Trophoblast cell (in vitro differentiated cells and primary cell): Measurements from ENCODE around the gene WNT7B.

ENCODE experiments used
- DNase-seq, 2 donors: peaks; one replicate each; pipeline ENCODE4 v3.0.0-alpha.2; 2016
- H2AFZ ChIP-seq: 2 replicates; pipeline ENCODE4 v1.6.1; 2013; ENCODE audit warnings: low read length, moderate library complexity, mild to moderate bottlenecking; ENCODE audit not compliant: insufficient read depth, poor library complexity
- H2AK5ac ChIP-seq: 2 replicates; pipeline ENCODE4 v1.6.1; 2013; ENCODE audit warnings: mild to moderate bottlenecking, low read length
- H2BK120ac ChIP-seq: 2 replicates; pipeline ENCODE4 v1.6.1; 2013; ENCODE audit warnings: low read length, mild to moderate bottlenecking, moderate library complexity; ENCODE audit not compliant: insufficient read depth, poor library complexity
- H2BK12ac ChIP-seq: 2 replicates; pipeline ENCODE4 v1.6.1; 2013; ENCODE audit warnings: mild to moderate bottlenecking, low read length, moderate library complexity
- H2BK5ac ChIP-seq: 2 replicates; pipeline ENCODE4 v1.6.1; 2013; ENCODE audit warnings: low read length, low read depth, moderate library complexity, mild to moderate bottlenecking; ENCODE audit not compliant: poor library complexity
- H3K14ac ChIP-seq: 2 replicates; pipeline ENCODE4 v1.6.1; 2013; ENCODE audit warnings: mild to moderate bottlenecking, low read length
- H3K18ac ChIP-seq: 2 replicates; pipeline ENCODE4 v1.6.1; 2013; ENCODE audit warnings: mild to moderate bottlenecking, low read length
- H3K23ac ChIP-seq: 2 replicates; pipeline ENCODE4 v1.6.1; 2013; ENCODE audit warnings: low read length
- H3K27ac ChIP-seq: 2 replicates; pipeline ENCODE4 v1.5.1; 2013; ENCODE audit warnings: low read depth, mild to moderate bottlenecking, inconsistent platforms, low read length, moderate library complexity
- H3K27me3 ChIP-seq: 2 replicates; pipeline ENCODE4 v1.6.1; 2013; ENCODE audit warnings: inconsistent platforms, mild to moderate bottlenecking, low read length, moderate library complexity; ENCODE audit not compliant: insufficient read depth
- H3K36me3 ChIP-seq, 2 experiments: 1 replicate in 1 of 2; 2 replicates in 1 of 2; pipeline ENCODE4 v1.6.1; 2013; ENCODE audit warnings: low read length in 2 of 2, mild to moderate bottlenecking in 2 of 2, moderate library complexity in 1 of 2; ENCODE audit not compliant: insufficient read depth in 2 of 2, control insufficient read depth in 1 of 2
- H3K4ac ChIP-seq: 2 replicates; pipeline ENCODE4 v1.6.1; 2013; ENCODE audit warnings: low read depth, mild to moderate bottlenecking, low read length, moderate library complexity
- H3K4me1 ChIP-seq, 2 experiments: 1 replicate in 1 of 2; 2 replicates in 1 of 2; pipeline ENCODE4 v1.6.1; 2013; ENCODE audit warnings: low read length in 2 of 2, mild to moderate bottlenecking in 2 of 2, moderate library complexity in 1 of 2; ENCODE audit not compliant: insufficient read depth in 2 of 2, control insufficient read depth in 1 of 2
- H3K4me2 ChIP-seq: 2 replicates; pipeline ENCODE4 v1.6.1; 2013; ENCODE audit warnings: inconsistent platforms, mild to moderate bottlenecking, low read length, moderate library complexity
- H3K4me3 ChIP-seq: 2 replicates; pipeline ENCODE4 v1.5.1; 2013; ENCODE audit warnings: mild to moderate bottlenecking, low read depth, low read length, inconsistent platforms
- H3K79me1 ChIP-seq: one replicate; pipeline ENCODE4 v1.6.1; 2013; ENCODE audit warnings: low read length
- H3K79me2 ChIP-seq: 2 replicates; pipeline ENCODE4 v1.6.1; 2013; ENCODE audit warnings: low read length, mild to moderate bottlenecking; ENCODE audit not compliant: control insufficient read depth, insufficient read depth, poor library complexity
- H3K9ac ChIP-seq: 2 replicates; pipeline ENCODE4 v1.6.1; 2013; ENCODE audit warnings: mild to moderate bottlenecking, low read length
- H3K9me3 ChIP-seq: 2 replicates; pipeline ENCODE4 v1.6.1; 2013; ENCODE audit warnings: low read depth, mild to moderate bottlenecking, control low read depth, inconsistent platforms, low read length; ENCODE audit not compliant: insufficient read depth
- H4K12ac ChIP-seq: 2 replicates; pipeline ENCODE4 v1.6.1; 2013; ENCODE audit warnings: low read depth, mild to moderate bottlenecking, low read length, moderate library complexity
- H4K8ac ChIP-seq: 2 replicates; pipeline ENCODE4 v1.6.1; 2013; ENCODE audit warnings: low read depth, mild to moderate bottlenecking, low read length, moderate library complexity
- H4K91ac ChIP-seq: one replicate; pipeline ENCODE4 v1.6.1; 2013; ENCODE audit warnings: low read depth, mild to moderate bottlenecking, low read length, moderate library complexity
- WGBS: extraction: QIAGEN DNeasy Blood & Tissue Kit; methylation state at CpG from one replicate; pipeline ENCODE4 v1.1.7; 2013; ENCODE audit warnings: missing lambda C conversion rate; ENCODE audit not compliant: insufficient read length, insufficient coverage; ENCODE audit errors: extremely low coverage; 5-methylcytosine and 5-hydroxymethylcytosine counted together

The WNT7B gene

DNA sequence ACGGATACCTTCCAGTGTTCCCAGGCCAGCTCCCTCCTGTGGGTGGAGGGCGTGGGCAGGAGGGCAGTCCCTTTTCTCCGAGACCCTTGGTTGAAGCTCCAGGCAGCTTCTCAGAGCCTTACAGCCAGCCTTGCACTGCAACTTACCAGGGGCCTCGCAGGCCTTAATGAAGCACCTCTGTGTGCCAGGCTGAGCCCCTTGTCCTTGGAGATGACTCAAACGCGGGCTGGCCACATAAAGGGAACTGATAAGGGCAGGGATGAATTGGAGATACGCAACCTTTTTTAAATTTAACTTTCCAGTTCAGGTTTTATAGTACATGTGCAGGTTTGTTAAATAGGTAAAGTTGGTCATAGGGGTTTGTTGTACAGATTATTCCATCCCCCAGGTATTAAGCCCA is 72.7 kb downstream of the WNT7B start:
- Histone ChIP-seq H3K27me3 (no peaks in the 10 kb centered on the region), H2AFZ (no peak overlapping the region), H3K4me3 (no peak overlapping the region), H2BK120ac (no peak overlapping the region), H2BK12ac (no peak overlapping the region), H4K8ac (no peak overlapping the region), H4K91ac (no peak overlapping the region), H2BK5ac (no peak overlapping the region), H4K12ac (no peak overlapping the region), H3K9ac (no peak overlapping the region), H3K79me1 (no peaks in the 10 kb centered on the region), H3K23ac (no peak overlapping the region), H3K4me2 (no peak overlapping the region), H3K4me1 (peaks cover 0 to 2% of the 10 kb centered on the region in 2 experiments), H2AK5ac (no peak overlapping the region), H3K36me3 (no peaks in the 10 kb centered on the region), H3K18ac (no peak overlapping the region), H3K79me2 (no peaks in the 10 kb centered on the region), H3K14ac (no peak overlapping the region), H3K27ac (no peak overlapping the region), H3K4ac (no peak overlapping the region), H3K9me3 (no peaks in the 10 kb centered on the region)
- WGBS: no CpG with 5 or more reads among the region's 7 CpGs
- no peak for DNase-seq

DNA sequence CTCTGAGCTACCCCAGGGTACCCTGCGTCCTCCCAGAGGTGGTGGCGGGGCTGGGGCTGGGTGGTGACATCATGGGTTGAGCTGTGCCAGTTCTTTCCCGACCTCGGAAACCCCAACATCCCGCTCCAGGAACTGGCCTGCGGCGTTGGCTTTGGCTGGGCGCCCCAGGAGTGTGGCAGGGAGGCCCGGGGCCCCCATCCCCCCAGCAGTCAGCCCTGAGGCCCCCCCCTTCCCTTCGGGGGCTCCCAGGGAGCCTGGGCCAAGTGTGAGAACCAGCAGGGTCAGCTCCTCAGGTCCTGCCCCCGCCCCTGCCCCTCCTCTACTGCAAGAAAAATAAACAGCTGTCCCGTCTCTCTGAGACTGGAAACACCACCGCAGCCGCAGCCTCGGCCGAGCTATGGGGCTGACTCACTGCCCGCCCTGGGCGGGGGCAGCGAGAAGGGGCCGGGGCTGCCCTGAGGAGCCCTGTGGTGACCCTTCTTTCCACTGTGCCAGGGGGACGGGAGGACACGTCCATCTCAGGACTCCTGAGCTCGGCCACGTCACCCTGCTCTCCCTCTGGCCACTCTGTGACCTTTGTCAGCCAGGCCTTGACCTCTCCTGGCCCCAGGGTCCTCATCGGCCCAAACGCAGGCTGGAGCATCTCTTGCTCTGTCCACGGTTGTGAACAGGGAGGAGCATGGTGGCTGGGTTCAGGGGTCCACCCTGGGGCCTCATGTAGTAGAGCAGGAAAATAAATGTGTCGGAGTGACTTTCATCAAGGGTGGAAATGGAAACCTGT is 73.4 kb downstream of the WNT7B start:
- Histone ChIP-seq H3K9ac (no peak overlapping the region), H4K91ac (no peak overlapping the region), H3K4me1 (peaks cover 0 to 2% of the 10 kb centered on the region in 2 experiments), H3K18ac (no peak overlapping the region), H3K79me1 (no peaks in the 10 kb centered on the region), H3K4ac (no peak overlapping the region), H2AFZ (no peak overlapping the region), H2AK5ac (no peak overlapping the region), H3K23ac (no peak overlapping the region), H2BK12ac (no peak overlapping the region), H4K12ac (no peak overlapping the region), H3K36me3 (no peaks in the 10 kb centered on the region), H2BK5ac (no peak overlapping the region), H3K9me3 (peaks cover 1% of the 10 kb centered on the region), H3K27me3 (no peaks in the 10 kb centered on the region), H3K14ac (no peak overlapping the region), H4K8ac (no peak overlapping the region), H3K27ac (no peak overlapping the region), H3K4me2 (no peak overlapping the region), H2BK120ac (no peak overlapping the region), H3K79me2 (no peaks in the 10 kb centered on the region), H3K4me3 (no peak overlapping the region)
- no CpG with 5 or more reads among the region's 28 CpGs for WGBS
- DNase-seq: no peak

DNA sequence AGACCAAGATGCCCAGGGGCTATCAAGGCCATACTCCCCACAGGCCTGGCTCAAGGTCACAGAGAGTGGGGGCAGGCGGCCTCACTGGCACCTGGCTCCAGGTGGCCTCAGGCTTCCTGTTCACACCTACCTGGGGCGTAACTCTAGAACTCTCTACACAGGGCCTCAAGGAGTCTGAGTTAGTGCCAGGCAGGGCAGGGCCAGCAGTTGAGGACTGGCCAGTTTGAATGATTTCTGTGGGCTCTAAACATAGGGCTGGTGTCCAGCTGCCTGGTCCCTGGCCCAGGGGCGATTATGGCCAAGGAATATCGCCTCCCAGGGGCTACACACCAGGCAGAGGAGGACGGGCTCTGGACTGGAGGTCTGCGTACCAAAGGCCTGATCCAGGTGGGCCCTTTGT is 79.2 kb downstream of the WNT7B start:
- peaks cover 1% of the 10 kb centered on the region for H3K9me3 ChIP-seq
- H3K4me2 ChIP-seq: no peak overlapping the region
- peak overlapping the region; percentile 27 for H2BK12ac ChIP-seq
- H2BK120ac ChIP-seq: peak overlapping the region; percentile 48
- H3K23ac ChIP-seq: no peak overlapping the region
- DNase-seq: no peak
- no peaks in the 10 kb centered on the region for H3K36me3 ChIP-seq
- no peak overlapping the region for H3K9ac ChIP-seq
- peaks cover 4% of the 10 kb centered on the region for H3K79me2 ChIP-seq
- H2AK5ac ChIP-seq: no peak overlapping the region
- H2BK5ac ChIP-seq: peak overlapping the region; percentile 6
- no peak overlapping the region for H3K18ac ChIP-seq
- H3K14ac ChIP-seq: peak overlapping the region; percentile 14
- H3K4me3 ChIP-seq: no peak overlapping the region
- H4K8ac ChIP-seq: peak overlapping the region; percentile 36
- H3K27ac ChIP-seq: no peak overlapping the region
- H3K4me1 ChIP-seq: peaks cover 18 to 22% of the 10 kb centered on the region in 2 experiments
- H3K4ac ChIP-seq: no peak overlapping the region
- H2AFZ ChIP-seq: no peak overlapping the region
- no CpG with 5 or more reads among the region's 6 CpGs for WGBS
- H4K12ac ChIP-seq: no peak overlapping the region
- no peaks in the 10 kb centered on the region for H3K27me3 ChIP-seq
- peak overlapping the region; percentile 39 for H4K91ac ChIP-seq
- peaks cover 15% of the 10 kb centered on the region for H3K79me1 ChIP-seq

DNA sequence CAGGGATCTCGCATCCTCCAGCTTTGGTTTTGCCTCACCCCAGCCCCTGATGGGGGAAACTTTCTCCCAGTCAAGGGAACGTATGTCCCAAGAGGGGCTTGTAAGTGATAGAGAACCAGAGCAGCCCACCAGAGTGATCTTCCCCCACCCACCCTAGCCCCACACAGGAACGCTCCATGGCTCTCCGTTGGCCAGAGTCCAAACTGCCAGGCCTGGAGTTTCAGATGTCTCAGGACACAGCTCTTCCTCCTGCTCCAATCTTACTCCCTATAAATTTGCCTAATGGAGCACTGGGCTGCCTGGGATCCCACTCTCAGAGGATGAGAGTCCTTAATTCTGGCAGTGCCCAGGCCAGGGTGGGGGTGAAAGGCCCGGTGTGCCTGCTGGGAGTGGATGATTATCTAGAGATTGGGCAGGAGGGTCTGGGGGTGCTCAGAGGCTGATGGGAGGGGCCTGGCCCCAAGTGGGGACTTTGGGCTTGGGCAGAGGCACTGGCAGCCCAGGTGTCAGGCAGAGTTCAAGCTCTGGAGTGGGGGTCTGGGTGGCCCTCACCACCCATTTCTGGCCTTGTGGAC is 79.9 kb downstream of the WNT7B start:
- peaks cover 1% of the 10 kb centered on the region for H3K9me3 ChIP-seq
- H3K79me2 ChIP-seq: peaks cover 4% of the 10 kb centered on the region
- H2AK5ac ChIP-seq: peak overlapping the region; percentile 57
- H3K4ac ChIP-seq: no peak overlapping the region
- peak overlapping the region; percentile 61 for H2BK12ac ChIP-seq
- peaks cover 18 to 22% of the 10 kb centered on the region in 2 experiments for H3K4me1 ChIP-seq
- peak overlapping the region; percentile 52 for H3K14ac ChIP-seq
- no peak for DNase-seq
- no peak overlapping the region for H3K4me3 ChIP-seq
- peak overlapping the region; percentile 9 for H3K4me2 ChIP-seq
- peak overlapping the region; percentile 82 for H2BK120ac ChIP-seq
- no peak overlapping the region for H3K23ac ChIP-seq
- WGBS: no CpG with 5 or more reads among the region's 5 CpGs
- H2AFZ ChIP-seq: peak overlapping the region; percentile 14
- peak overlapping the region; percentile 59 for H4K8ac ChIP-seq
- H3K9ac ChIP-seq: no peak overlapping the region
- H3K36me3 ChIP-seq: no peaks in the 10 kb centered on the region
- peaks cover 15% of the 10 kb centered on the region for H3K79me1 ChIP-seq
- H2BK5ac ChIP-seq: peak overlapping the region; percentile 18
- peak overlapping the region; percentile 74 for H4K91ac ChIP-seq
- H4K12ac ChIP-seq: peak overlapping the region; percentile 58
- peak overlapping the region; percentile 28 for H3K18ac ChIP-seq
- no peaks in the 10 kb centered on the region for H3K27me3 ChIP-seq
- H3K27ac ChIP-seq: no peak overlapping the region
